GM10266 (cell line): ENCODE data around the gene PEBP1.
"Not testable (repeated sequence)": the region's sequence is repeated elsewhere in the genome, so short reads cannot be mapped to it uniquely, and the experiment has no call there.

Source experiments
- DNase-seq: peaks from one replicate; pipeline ENCODE4 v3.0.0; 2012; ENCODE audit errors: extremely low spot score
- TF ChIP-seq, protein P1 (sequence below): IDR thresholded peaks from 2 replicates; pipeline ENCODE4 v1.5.1; 2012; ENCODE audit warnings: mild to moderate bottlenecking, low read depth; ENCODE audit not compliant: control insufficient read depth, insufficient read depth; ENCODE audit errors: missing control alignments

Gene PEBP1

DNA sequence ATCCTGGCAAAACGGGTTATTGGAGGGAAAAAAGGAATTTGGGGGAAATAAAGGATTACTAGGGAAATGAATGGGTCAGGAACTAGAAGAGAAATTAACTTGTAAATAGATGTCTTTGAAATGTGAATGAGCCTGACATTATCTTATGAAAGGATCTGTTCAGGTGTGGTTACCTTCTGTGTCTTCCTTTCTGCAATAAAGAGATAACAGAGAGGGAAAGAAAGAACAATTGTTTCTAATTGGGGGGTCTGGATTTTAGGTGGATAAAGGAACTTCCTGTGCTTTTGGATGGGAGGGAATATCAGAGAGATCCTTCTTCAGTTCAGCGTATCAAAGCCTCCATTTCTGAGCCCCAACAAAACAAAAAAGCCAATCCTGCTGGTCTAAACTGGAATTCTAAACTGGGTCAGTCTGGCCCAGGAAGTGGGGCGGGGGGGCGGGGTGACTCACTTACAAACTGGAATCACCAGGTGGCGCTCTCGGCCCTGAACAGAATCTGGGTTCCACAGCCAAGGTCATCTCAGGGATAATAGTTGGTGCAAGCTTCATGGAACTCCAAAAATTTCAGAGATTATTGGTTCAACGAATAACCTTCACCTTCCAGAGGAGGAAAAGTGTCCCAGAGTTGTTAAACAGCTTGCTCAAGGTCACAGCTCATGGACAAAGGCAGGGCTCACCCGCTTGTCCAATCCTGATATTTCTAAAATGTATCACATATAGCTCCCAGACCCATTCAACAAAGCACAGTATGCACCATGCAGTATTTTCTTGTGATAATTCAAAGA lies 15.2 kb upstream of the PEBP1 start:
- TF ChIP-seq, protein P1, sequence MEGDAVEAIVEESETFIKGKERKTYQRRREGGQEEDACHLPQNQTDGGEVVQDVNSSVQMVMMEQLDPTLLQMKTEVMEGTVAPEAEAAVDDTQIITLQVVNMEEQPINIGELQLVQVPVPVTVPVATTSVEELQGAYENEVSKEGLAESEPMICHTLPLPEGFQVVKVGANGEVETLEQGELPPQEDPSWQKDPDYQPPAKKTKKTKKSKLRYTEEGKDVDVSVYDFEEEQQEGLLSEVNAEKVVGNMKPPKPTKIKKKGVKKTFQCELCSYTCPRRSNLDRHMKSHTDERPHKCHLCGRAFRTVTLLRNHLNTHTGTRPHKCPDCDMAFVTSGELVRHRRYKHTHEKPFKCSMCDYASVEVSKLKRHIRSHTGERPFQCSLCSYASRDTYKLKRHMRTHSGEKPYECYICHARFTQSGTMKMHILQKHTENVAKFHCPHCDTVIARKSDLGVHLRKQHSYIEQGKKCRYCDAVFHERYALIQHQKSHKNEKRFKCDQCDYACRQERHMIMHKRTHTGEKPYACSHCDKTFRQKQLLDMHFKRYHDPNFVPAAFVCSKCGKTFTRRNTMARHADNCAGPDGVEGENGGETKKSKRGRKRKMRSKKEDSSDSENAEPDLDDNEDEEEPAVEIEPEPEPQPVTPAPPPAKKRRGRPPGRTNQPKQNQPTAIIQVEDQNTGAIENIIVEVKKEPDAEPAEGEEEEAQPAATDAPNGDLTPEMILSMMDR = peak; percentile 55
- DNase-seq = peak; percentile 81

DNA sequence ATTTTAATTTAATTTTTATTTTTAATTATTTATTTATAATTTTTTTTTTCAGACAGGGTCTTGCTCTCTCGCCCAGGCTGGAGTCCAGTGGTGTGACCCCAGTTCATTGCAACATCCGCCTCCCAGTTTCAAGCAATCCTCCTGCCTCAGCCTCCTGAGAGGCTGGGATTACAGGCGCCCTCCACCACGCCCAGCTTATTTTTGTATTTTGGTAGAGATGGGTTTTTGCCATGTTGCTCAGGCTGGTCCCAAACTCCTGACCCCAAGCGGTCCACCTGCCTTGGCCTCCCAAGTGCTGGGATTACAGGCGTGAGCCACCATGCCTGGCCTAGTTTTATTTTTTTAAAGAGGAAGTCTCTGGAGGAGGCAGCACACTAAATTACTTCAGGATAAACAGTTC lies 13.7 kb upstream of the PEBP1 start:
- TF ChIP-seq, protein P1 = no peak
- DNase-seq = no peak

DNA sequence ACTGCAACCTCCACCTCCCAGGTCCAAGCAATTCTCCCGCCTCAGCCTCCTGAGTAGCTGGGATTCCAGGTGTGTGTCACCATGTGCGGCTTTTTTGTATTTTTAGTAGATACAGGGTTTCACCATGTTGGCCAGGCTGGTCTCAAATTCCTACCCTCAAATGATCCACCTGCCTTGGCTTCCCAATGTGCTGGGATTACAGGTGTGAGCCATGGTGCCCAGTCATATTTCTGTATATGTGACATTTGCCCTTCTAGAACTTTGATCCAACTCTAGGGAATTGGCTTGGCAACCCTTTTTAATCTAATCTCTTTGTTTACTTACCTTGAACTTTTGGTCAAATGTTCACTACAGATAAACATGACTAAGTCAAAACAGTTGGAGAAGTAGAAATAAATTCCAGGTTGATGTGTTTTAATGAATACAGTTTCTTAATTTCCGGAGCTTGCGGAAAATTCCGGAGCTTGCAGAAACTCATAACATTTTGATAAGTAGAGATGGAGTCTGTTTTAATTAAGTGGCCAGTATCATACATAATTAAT lies 11.5 kb upstream of the PEBP1 start:
- TF ChIP-seq, protein P1 = no peak
- no peak for DNase-seq

DNA sequence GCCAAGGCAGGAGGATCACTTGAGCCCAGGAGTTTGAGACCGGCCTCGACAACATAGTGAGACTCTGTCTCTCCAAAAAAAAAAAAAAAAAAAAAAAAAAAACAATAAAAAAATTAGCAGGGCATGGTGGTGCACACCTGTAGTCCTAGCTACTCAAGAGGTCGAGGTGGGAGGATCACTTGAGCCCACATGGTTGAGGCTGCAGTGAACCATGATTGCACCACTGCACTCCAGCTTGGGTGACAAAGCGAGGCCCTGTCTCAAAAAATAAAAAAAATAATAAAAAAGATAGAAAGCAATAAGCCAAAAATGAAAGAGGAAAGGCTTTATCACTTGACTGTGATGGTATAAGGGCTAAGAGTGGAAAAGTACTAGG lies 10.2 kb upstream of the PEBP1 start:
- DNase-seq = no peak
- TF ChIP-seq, protein P1 = no peak

DNA sequence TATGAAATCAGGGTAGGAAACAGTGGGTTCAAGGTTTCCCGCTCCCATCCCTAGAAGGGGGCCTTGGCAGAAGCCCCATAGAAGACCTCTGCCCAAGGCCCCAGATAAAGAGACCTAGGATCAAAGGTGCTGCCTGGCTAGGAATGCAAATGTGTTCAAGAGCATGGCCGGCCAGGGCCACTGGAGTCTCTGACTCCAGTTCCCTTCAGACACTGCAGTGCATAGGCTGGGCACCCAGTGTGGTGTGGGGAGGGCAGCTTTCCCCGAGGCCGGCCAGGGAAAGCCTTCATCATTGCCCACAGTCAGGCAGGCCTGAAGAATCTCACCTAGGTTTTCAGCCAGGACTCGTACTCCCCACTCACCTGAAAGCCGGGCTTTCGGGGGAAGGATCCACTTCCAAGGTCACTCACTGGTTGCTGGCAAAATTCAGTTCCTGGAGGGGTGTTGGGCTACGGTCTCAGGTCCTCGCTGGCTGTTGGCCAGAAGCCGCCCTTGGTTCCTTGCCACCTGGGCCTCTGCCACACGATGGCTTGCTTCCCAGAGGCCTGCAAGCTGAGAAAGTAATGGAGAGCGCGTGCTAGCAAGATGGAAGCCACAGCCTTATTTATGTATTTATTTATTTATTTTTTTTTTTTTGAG lies 9.7 kb upstream of the PEBP1 start:
- TF ChIP-seq, protein P1 = no peak
- DNase-seq = no peak

DNA sequence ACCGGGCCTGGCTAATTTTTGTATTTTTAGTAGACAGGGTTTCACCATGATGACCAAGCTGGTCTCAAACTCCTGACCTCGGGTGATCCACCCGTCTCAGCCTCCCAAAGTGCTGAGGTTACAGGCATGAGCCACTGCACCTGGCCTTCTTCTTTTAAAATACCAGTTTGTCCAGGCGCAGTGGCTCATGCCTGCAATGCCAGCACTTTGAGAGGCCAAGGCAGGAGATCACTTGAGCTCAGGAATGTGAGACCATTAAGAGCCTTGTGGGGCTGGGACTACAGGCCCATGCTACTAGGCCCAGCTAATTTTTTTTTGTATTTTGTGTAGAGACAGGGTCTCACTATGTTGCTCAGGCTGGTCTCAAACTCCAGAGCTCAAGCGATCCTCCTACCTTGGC lies 8.1 kb upstream of the PEBP1 start:
- no peak for DNase-seq
- TF ChIP-seq, protein P1 = no peak

DNA sequence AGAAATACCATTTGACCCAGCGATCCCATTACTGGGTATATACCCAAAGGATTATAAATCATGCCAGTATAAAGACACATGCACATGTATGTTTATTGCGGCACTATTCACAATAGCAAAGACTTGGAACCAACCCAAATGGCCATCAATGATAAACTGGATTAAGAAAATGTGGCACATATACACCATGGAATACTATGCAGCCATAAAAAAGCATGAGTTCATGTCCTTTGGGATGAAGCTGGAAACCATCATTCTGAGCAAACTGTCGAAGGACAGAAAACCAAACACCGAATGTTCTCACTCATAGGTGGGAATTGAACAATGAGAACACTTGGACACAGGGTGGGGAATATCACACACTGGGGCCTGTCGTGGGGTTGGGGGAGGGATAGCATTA lies 6.5 kb upstream of the PEBP1 start:
- DNase-seq = not testable (repeated sequence)
